Erythroblast (primary cell): ENCODE measurements around the gene SPN.

Experiments
- GATA1 ChIP-seq: IDR thresholded peaks from 2 replicates; pipeline ENCODE4 v1.6.1; 2011; ENCODE audit warnings: low read depth, mild to moderate bottlenecking, control low read depth, low read length, moderate library complexity
- POLR2A ChIP-seq: IDR thresholded peaks from 2 replicates; pipeline ENCODE4 v1.6.1; 2011; ENCODE audit warnings: mild to moderate bottlenecking, low read length

- TF ChIP-seq POLR2A, result no peak
- TF ChIP-seq GATA1, result no peak
These were observed 13.0 kb downstream of the SPN start for GRCh38 chr16:29675811-29676643.
